GM12878 (cell line): ENCODE measurements around the gene TCP11L1. TPM values are rescaled to one million over a fixed set of nuclear protein-coding genes. Genes with fewer than 3 reads are reported as not detected.

Source experiments
- ATAC-seq: fragments of 200-7000 bp; cut with Tn5 transposase; 3 replicates; pipeline ENCODE4 v1.9.1; 2020; ENCODE audit warnings: mild to moderate bottlenecking, moderate library complexity
- BruUV-seq: library from RNA; stranded (reverse); fragments of 400-500 nt; replicated peaks from 2 replicates; lab custom pipeline; 2021; lab: Mats Ljungman, UMichigan
- CTCF ChIA-PET: fragments of 300-600 bp; sonication (Branson Sonifier 250); formaldehyde crosslinking; extraction: SDS; loops from one replicate; lab custom pipeline; 2021; ENCODE audit warnings: inconsistent platforms; lab: Yijun Ruan, JAX
- POLR2A ChIA-PET: fragments of 350-600 bp; formaldehyde crosslinking; extraction: SDS; loops from one replicate; lab custom pipeline; 2021; ENCODE audit warnings: inconsistent platforms; lab: Charles Lee
- RAD21 ChIA-PET: fragments of 300-600 bp; sonication (Branson Sonifier 250); formaldehyde crosslinking; loops from one replicate; lab custom pipeline; 2023; ENCODE audit warnings: antibody characterized with exemption; ENCODE audit not compliant: unreplicated experiment; lab: Charles Lee
- SMC1A ChIA-PET: fragments of 300-600 bp; sonication (Branson Sonifier 250); formaldehyde crosslinking; loops from one replicate; lab custom pipeline; 2023; ENCODE audit not compliant: unreplicated experiment, uncharacterized antibody; lab: Charles Lee
- DNase-seq: peaks from one replicate; pipeline ENCODE4 v3.0.0-alpha.2; 2011; ENCODE audit warnings: low read depth, low spot score
- FAIRE-seq: peaks from 3 replicates; lab custom pipeline; 2011; peaks lifted over from hg19 to GRCh38; lab: Jason Lieb, UNC
- H2AFZ ChIP-seq: 2 replicates; pipeline ENCODE4 v1.6.0; 2011; ENCODE audit warnings: low read depth, low read length, control low read depth; ENCODE audit not compliant: control insufficient read depth
- H3K27ac ChIP-seq: 2 replicates; pipeline ENCODE4 v1.5.1; 2011; ENCODE audit warnings: control low read depth; ENCODE audit not compliant: control insufficient read depth, insufficient read depth
- H3K27me3 ChIP-seq, 2 experiments: replicated peaks in 1 of 2; 2 replicates each; pipeline versions ENCODE4 v1.6.0 to v1.6.1; 2011; ENCODE audit warnings: low read length in 1 of 2; ENCODE audit not compliant: control insufficient read depth in 2 of 2, insufficient read depth in 2 of 2
- H3K36me3 ChIP-seq, 2 experiments: 2 replicates each; pipeline ENCODE4 v1.5.1; 2011; ENCODE audit warnings: low read length in 1 of 2; ENCODE audit not compliant: control insufficient read depth in 2 of 2, insufficient read depth in 2 of 2
- H3K4me1 ChIP-seq: 2 replicates; pipeline ENCODE4 v1.6.1; 2011; ENCODE audit warnings: mild to moderate bottlenecking, low read length, moderate library complexity, mixed read lengths; ENCODE audit not compliant: control insufficient read depth, insufficient read depth
- H3K4me2 ChIP-seq: 2 replicates; pipeline ENCODE4 v1.6.0; 2011; ENCODE audit warnings: control low read depth; ENCODE audit not compliant: control insufficient read depth, insufficient read depth
- H3K4me3 ChIP-seq: fragments of 200-600 bp; sonication (generic); 2 replicates; pipeline ENCODE4 v1.5.1; 2016
- H3K79me2 ChIP-seq: 2 replicates; pipeline ENCODE4 v1.6.0; 2011; ENCODE audit warnings: low read length; ENCODE audit not compliant: control insufficient read depth, insufficient read depth
- H3K9ac ChIP-seq: 2 replicates; pipeline ENCODE4 v1.8.0; 2011; ENCODE audit warnings: low read length, control low read depth, mixed read lengths; ENCODE audit not compliant: control insufficient read depth, insufficient read depth
- H3K9me3 ChIP-seq: replicated peaks from 3 replicates; pipeline ENCODE4 v1.5.1; 2011; ENCODE audit warnings: mild to moderate bottlenecking, low read length; ENCODE audit not compliant: control insufficient read depth, insufficient read depth
- H4K20me1 ChIP-seq: 2 replicates; pipeline ENCODE4 v1.6.0; 2011; ENCODE audit not compliant: control insufficient read depth, insufficient read depth
- ATF2 ChIP-seq: IDR thresholded peaks from 2 replicates; pipeline ENCODE4 v1.6.1; 2012; ENCODE audit warnings: low read length, inconsistent platforms
- FOS ChIP-seq: IDR thresholded peaks from 3 replicates; pipeline ENCODE4 v1.6.1; 2011; ENCODE audit warnings: borderline replicate concordance; ENCODE audit not compliant: insufficient read length; ENCODE audit errors: extremely low read depth
- MTA2 ChIP-seq: fragments of 450-650 bp; IDR thresholded peaks from 2 replicates; pipeline ENCODE4 v1.6.1; 2016; ENCODE audit warnings: low read depth, mild to moderate bottlenecking, moderate library complexity
- NKRF ChIP-seq: fragments of 450-650 bp; conservative IDR thresholded peaks from 2 replicates; pipeline ENCODE4 v1.6.1; 2017; ENCODE audit warnings: mild to moderate bottlenecking, moderate library complexity
- RB1 ChIP-seq: fragments of 450-650 bp; formaldehyde crosslinking; IDR thresholded peaks from 2 replicates; pipeline ENCODE4 v1.6.1; 2017; ENCODE audit warnings: mild to moderate bottlenecking, borderline replicate concordance
- WGBS: methylation state at CpG from one replicate; pipeline ENCODE4 v1.1.6; 2016; ENCODE audit warnings: low lambda C conversion rate; ENCODE audit not compliant: insufficient replicate concordance, insufficient coverage; ENCODE audit errors: missing lambda C conversion rate; 5-methylcytosine and 5-hydroxymethylcytosine counted together
- in situ Hi-C: fragments of 300-500 bp; cut with MboI; formaldehyde crosslinking; loops from 9 replicates; pipeline ENCODE4 v1.14.3; 2018; ENCODE audit warnings: mixed read lengths
- intact Hi-C: fragments of 100-400 bp; cut with micrococcal nuclease; formaldehyde crosslinking; loops from one replicate; pipeline ENCODE4 v1.14.2; 2022; ENCODE audit not compliant: unreplicated experiment
- polyA plus RNA-seq, 11 experiments: library from polyadenylated mRNA; depleted of rRNA in 4 of 11; unstranded in 6 of 11; stranded (reverse) in 5 of 11; fragments of >200 nt; fragmentation: Nextera tagmentation in 4 of 11; fragmentation: Illumina TruSeq in 1 of 11; extraction: Ambion mirVana in 4 of 11; extraction: Trizol in 1 of 11; gene quantifications; 1 replicate in 1 of 11; 2 replicates in 10 of 11; pipeline versions ENCODE4 v1.2.1 to v1.2.3, GENCODE V29; 2011 to 2016; ENCODE audit warnings: inconsistent platforms in 2 of 11, missing spikeins in 2 of 11, low read depth in 1 of 11
- total RNA-seq, 4 experiments: library from RNA; depleted of rRNA in 3 of 4; stranded (reverse); fragments of >200 nt in 3 of 4; fragmentation: Illumina TruSeq in 1 of 4; extraction: Trizol in 1 of 4; gene quantifications; 2 replicates each; pipeline versions ENCODE4 v1.2.1 to v1.2.3, GENCODE V29; 2013 to 2021

The TCP11L1 gene
- total and polyA plus RNA-seq, 10 of the 15 experiments (the other 5 are each of a cell fraction or from before 2014, with no cell fraction given) = 5.3 to 15.7 (median 13.0) TPM

GRCh38 chr11:33040862-33041453 is 1.6 kb downstream of the TCP11L1 start:
- Histone ChIP-seq H2AFZ (no peak overlapping the region; the same call in none of the 2 replicates), H3K79me2 (peaks cover 17% of the 10 kb centered on the region), H4K20me1 (no peaks in the 10 kb centered on the region), H3K36me3 (peaks cover 0 to 10% of the 10 kb centered on the region in 2 experiments; a peak in 3 of 4 replicates), H3K4me3 (peak overlapping the region; percentile 85), H3K27me3 (no peaks in the 10 kb centered on the region)
- intact Hi-C loops (loop anchor here (1.0 kb wide), 1 partner anchor 22 kb away; no protein-coding TSS in a partner anchor), in situ Hi-C loops (no loop called here)
- FAIRE-seq = no peak
- no peak for DNase-seq
- no peak for TF ChIP-seq FOS
- peak; percentile 1; the same call in 1 of the 2 replicates for TF ChIP-seq MTA2
- TF ChIP-seq, all 136 proteins: peak for 1
- CTCF ChIA-PET = interaction anchor here (0.9 to 3.0 kb wide), 3 partner anchors 19 to 147 kb away, joined by 3 to 20 read pairs (median 4); no protein-coding TSS in a partner anchor
- Histone ChIP-seq H3K4me2 (peak overlapping the region; percentile 70), H3K27ac (0 out of 2 replicates have a peak overlapping the region, but pooled peaks have one; percentile 49), H3K4me1 (no peaks in the 10 kb centered on the region), H3K9ac (no peak overlapping the region; the same call in 1 of the 2 replicates), H3K9me3 (no peaks in the 10 kb centered on the region)
- RAD21 ChIA-PET = interaction anchor here (1.2 to 4.5 kb wide), 5 partner anchors 16 to 221 kb away, joined by 3 to 53 read pairs (median 3); no protein-coding TSS in a partner anchor
- ATAC-seq = peak; percentile 16
- WGBS = 20% methylated on average over 5 of the region's 5 CpGs
- POLR2A ChIA-PET = interaction anchor here (1.7 to 2.5 kb wide), 2 partner anchors 23 to 25 kb away, joined by 7 to 8 read pairs; partner anchors contain the start of gene DEPDC7
- TSS peak; percentile 57 for BruUV-seq
- SMC1A ChIA-PET = interaction anchor here (0.8 to 3.4 kb wide), 4 partner anchors 13 to 58 kb away, joined by 3 to 34 read pairs (median 10); no protein-coding TSS in a partner anchor

- CTCF ChIA-PET = interaction anchor here (0.6 to 2.5 kb wide), 9 partner anchors 10 to 623 kb away, joined by 3 to 11 read pairs (median 4); no protein-coding TSS in a partner anchor
- in situ Hi-C loops = no loop called here
- BruUV-seq = no TSS peak
- Histone ChIP-seq H3K79me2 (peaks cover 17% of the 10 kb centered on the region), H3K27me3 (no peaks in the 10 kb centered on the region), H3K27ac (no peak overlapping the region), H3K4me3 (no peak overlapping the region), H3K36me3 (peaks cover 0 to 10% of the 10 kb centered on the region in 2 experiments; a peak in 3 of 4 replicates), H3K9me3 (no peaks in the 10 kb centered on the region), H3K4me2 (no peak overlapping the region), H3K9ac (peak overlapping the region; percentile 2), H3K4me1 (no peaks in the 10 kb centered on the region), H4K20me1 (no peaks in the 10 kb centered on the region), H2AFZ (no peak overlapping the region)
- intact Hi-C loops = no loop called here
- no peak for DNase-seq
- SMC1A ChIA-PET = interaction anchor here (0.6 to 2.9 kb wide), 13 partner anchors 10 to 117 kb away, joined by 3 to 13 read pairs (median 4); no protein-coding TSS in a partner anchor
- RAD21 ChIA-PET = interaction anchor here (0.9 to 1.7 kb wide), 5 partner anchors 11 to 234 kb away, joined by 3 to 12 read pairs (median 5); no protein-coding TSS in a partner anchor
- FAIRE-seq = no peak
- ATAC-seq = no peak
- WGBS = 20% methylated on average over 2 of the region's 2 CpGs
- POLR2A ChIA-PET = interaction anchor here (0.8 to 1.9 kb wide), 4 partner anchors 9 to 17 kb away, joined by 3 to 4 read pairs (median 4); no protein-coding TSS in a partner anchor
- TF ChIP-seq NKRF (no peak), ATF2 (no peak), RB1 (no peak)
These were observed 4.0 kb downstream of the TCP11L1 start for GRCh38 chr11:33043221-33043830.
